ENCODE data around the gene SMAP1. TPM values are rescaled to one million over a fixed set of nuclear protein-coding genes. Genes with fewer than 3 reads are reported as not detected.

The SMAP1 gene
- total RNA-seq = 10 to 100 TPM; 33.2 to 33.7 TPM

DNA sequence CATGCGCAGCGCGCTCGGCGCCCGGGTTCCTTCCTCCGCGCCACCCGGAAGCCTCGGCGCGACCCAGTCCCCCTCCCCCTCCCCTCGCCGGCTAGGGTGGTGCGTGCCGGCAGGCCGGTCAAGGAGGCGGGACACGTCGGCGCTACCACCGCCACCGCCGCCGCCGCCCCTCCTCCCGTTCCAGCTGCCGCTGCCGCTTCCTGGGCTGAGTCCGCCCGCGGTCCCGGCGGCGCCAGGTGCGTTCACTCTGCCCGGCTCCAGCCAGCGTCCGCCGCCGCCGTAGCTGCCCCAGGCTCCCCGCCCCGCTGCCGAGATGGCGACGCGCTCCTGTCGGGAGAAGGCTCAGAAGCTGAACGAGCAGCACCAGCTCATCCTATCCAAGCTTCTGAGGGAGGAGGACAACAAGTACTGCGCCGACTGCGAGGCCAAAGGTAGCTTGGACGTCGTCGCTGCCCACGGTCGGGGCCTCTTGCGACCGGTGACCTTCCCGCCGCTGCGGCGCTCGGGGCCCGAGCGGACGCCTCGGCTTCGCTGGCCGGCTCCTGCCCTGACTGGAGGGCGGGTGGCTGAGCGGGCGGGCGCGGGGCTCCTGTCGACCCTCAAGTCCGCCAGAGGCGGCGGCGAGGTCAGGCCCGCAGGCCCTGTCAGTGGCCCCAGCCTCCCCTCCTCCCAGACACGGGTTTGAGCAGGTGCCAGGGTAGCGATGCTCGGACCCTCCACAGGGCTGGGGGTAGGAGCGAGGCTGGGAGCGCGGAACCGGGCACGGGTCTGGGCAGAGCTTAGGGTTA is at the start of gene SMAP1:
Gene SMAP1 (plus strand): TSS at position 173 of the 788 bp plus-strand sequence. CDS start 141 bp downstream, at position 314.
- H3K27me3 Mint-ChIP-seq = no peaks in the 10 kb centered on the region
- H3K9me3 Mint-ChIP-seq (ENCODE audit: low read depth) = no peaks in the 10 kb centered on the region
- DNase-seq = peak; percentile 95
- CTCF ChIA-PET = interaction anchor here (0.8 to 1.6 kb wide), 10 partner anchors 10 to 253 kb away, joined by 3 to 5 read pairs (median 4); no protein-coding TSS in a partner anchor
- H3K27ac Mint-ChIP-seq = peak within 1 kb of the TSS; percentile 93
- H3K4me1 Mint-ChIP-seq = peaks cover 47% of the 10 kb centered on the region
- peak within 1 kb of the TSS; percentile 91 for H3K4me3 Mint-ChIP-seq
- ATAC-seq = peak; percentile 92
- peaks cover 9% of the 10 kb centered on the region for H3K36me3 Mint-ChIP-seq

DNA sequence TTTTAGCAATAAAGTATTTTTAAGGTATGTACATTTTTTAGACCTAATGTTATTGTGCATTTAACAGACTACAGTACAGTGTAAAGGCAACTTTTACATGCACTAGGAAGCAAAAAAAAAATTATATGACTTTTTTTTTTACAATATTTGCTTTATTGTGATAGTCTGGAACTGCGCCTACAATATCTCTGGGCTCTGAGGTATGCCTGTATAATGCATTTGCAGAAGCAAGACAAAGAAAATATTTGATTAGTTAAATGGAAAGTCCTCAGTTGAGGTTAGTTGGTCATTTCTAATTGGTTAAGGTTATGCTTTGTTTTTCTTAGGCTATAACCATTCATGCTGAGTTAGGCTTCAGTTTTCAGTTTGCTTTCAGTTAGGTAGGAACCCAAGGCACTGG is 46.9 kb upstream of the SMAP1 start:
- no peak for DNase-seq
- no peak overlapping the region for H3K4me3 Mint-ChIP-seq
- no peaks in the 10 kb centered on the region for H3K4me1 Mint-ChIP-seq
- no peak for ATAC-seq
- no peaks in the 10 kb centered on the region for H3K36me3 Mint-ChIP-seq
- H3K9me3 Mint-ChIP-seq (ENCODE audit: low read depth) = no peaks in the 10 kb centered on the region
- no peak overlapping the region for H3K27ac Mint-ChIP-seq
- CTCF ChIA-PET = no interaction called here
- no peaks in the 10 kb centered on the region for H3K27me3 Mint-ChIP-seq

DNA sequence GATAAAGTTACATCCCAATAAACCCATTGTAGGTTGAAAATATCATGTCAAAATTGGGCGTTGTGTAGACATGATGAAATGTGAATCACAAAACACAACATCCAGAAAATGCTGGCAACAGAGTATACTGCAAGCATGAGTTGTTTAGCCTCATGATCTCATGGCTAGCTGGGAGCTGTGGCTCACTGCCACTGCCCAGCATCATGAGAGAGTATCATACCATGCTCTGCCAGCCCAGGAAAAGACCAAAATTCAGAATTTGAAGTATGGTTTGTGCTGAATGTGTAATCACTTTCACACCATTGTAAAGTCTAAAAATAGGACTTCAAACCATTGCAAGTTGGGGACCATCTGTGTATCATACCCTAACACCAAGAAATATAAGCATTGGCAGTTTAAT is 45.2 kb upstream of the SMAP1 start:
- no peaks in the 10 kb centered on the region for H3K9me3 Mint-ChIP-seq (ENCODE audit: low read depth)
- CTCF ChIA-PET = no interaction called here
- no peak overlapping the region for H3K4me3 Mint-ChIP-seq

DNA sequence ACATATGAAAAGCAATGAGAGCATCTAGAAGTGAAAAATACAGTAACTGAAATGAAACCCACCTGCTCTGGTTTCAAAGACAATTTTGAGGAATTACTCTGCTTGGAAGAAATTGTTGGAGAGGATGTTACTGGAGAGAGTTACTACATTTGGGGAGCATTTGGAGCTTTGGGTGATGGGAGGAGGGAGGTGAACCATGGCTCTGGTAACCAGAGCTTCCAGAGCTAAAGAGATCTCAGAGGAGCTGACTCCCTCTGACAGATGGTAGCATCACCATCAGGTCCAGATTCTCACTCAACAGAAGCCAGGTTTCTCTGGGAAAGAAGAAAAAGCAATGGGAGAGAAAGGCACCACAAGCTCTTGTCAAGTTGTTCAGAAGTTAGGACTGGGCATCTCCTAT is 42.2 kb upstream of the SMAP1 start:
- CTCF ChIA-PET = no interaction called here
- Mint-ChIP-seq H3K4me3 (no peak overlapping the region), H3K27ac (no peak overlapping the region)

More for the DNA sequence above, 45.2 kb upstream of the SMAP1 start:
- no peaks in the 10 kb centered on the region for H3K27me3 Mint-ChIP-seq
- H3K36me3 Mint-ChIP-seq = no peaks in the 10 kb centered on the region
- no peak for DNase-seq
- no peak overlapping the region for H3K27ac Mint-ChIP-seq
- ATAC-seq = no peak
- H3K4me1 Mint-ChIP-seq = no peaks in the 10 kb centered on the region

DNA sequence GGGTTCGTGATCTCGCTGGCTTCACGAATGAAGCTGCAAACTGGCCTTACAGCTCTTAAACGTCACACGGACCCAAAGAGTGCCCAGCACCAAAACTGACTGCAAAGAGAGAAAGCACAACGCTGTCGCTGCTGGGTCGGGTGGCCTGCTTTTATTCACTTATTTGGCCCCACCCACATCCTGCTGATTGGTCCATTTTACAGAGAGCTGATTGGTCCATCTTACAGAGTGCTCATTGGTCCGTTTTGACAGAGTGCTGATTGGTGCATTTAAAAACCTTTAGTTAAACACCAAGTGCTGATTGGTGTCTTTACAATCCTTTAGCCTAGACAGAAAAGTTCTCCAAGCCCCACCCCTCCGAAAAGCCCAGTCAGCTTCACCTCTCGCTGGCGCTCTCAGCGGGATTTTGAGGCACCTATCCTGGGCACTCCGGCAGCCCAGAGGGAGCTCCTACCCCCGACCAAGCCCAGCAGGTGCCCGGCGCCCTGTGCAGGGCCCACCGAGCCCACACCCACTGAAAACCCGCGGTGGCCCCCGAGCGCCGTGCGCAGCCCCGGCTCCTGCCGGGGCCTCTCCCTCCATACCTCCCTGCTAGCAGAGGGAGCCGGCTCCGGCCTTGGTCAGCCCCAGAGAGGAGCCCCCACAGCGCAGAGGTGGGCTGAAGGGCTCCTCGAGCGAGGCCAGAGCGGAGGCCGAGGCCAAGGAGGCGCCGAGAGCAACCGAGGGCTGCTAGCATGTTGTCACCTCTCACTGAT is 40.0 kb upstream of the SMAP1 start:
- no peaks in the 10 kb centered on the region for H3K9me3 Mint-ChIP-seq (ENCODE audit: low read depth)
- H3K27me3 Mint-ChIP-seq = peaks cover 3% of the 10 kb centered on the region
- no peak overlapping the region for H3K4me3 Mint-ChIP-seq
- H3K27ac Mint-ChIP-seq = no peak overlapping the region
- DNase-seq (no peak), ATAC-seq (no peak)
- H3K36me3 Mint-ChIP-seq = no peaks in the 10 kb centered on the region
- CTCF ChIA-PET = no interaction called here
- no peaks in the 10 kb centered on the region for H3K4me1 Mint-ChIP-seq

More for the DNA sequence above, 42.2 kb upstream of the SMAP1 start:
- H3K27me3 Mint-ChIP-seq = no peaks in the 10 kb centered on the region
- H3K9me3 Mint-ChIP-seq (ENCODE audit: low read depth) = no peaks in the 10 kb centered on the region
- DNase-seq (no peak), ATAC-seq (no peak)
- H3K4me1 Mint-ChIP-seq = no peaks in the 10 kb centered on the region
- no peaks in the 10 kb centered on the region for H3K36me3 Mint-ChIP-seq

DNA sequence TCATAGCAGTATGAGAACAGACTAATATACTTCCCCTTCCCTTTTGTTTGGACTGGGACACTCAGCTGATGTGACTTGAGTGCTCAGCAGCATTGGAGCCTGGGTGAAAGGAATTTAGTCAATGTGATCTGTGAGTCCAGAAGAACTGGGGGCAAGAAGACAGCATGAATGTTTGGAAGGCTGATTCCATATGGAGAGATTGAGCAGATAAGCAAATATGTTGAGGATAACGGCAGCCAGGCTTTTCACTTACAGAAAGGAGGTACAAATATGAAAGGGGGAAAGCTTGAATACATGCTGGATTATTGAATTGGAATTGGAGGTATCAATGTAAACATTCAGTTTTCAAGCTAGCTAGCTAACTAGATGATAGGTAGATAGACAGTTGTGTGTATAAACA is 37.8 kb upstream of the SMAP1 start:
- CTCF ChIA-PET = no interaction called here
- no peak overlapping the region for H3K27ac Mint-ChIP-seq
- peaks cover 3% of the 10 kb centered on the region for H3K27me3 Mint-ChIP-seq
- DNase-seq = no peak
- H3K9me3 Mint-ChIP-seq (ENCODE audit: low read depth) = no peaks in the 10 kb centered on the region
- no peaks in the 10 kb centered on the region for H3K36me3 Mint-ChIP-seq
- no peak for ATAC-seq
- H3K4me3 Mint-ChIP-seq = no peak overlapping the region
- peaks cover 4% of the 10 kb centered on the region for H3K4me1 Mint-ChIP-seq

DNA sequence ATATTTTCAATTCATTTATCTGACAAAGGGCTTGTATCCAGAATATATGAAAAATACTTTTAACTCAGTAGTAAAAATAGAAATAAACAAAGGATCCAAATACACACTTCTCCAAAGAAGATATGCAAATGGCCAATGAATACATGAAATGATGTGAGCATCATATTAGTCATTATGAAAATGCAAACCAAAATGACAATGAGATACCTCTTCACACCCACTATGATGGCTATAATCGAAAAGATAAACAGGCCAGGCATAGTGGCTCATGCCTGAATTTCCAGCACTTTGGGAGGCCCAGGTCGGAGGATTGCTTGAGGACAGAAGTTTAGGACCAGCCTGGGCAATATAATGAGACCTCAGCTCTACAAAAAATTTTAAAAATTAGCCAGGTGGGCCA is 33.8 kb upstream of the SMAP1 start:
- Mint-ChIP-seq H3K4me1 (peaks cover 4% of the 10 kb centered on the region), H3K27me3 (peaks cover 3% of the 10 kb centered on the region), H3K9me3 (ENCODE audit: low read depth) (no peaks in the 10 kb centered on the region), H3K4me3 (no peak overlapping the region), H3K36me3 (no peaks in the 10 kb centered on the region), H3K27ac (no peak overlapping the region)
- no peak for DNase-seq
- CTCF ChIA-PET = interaction anchor here (0.7 kb wide), 1 partner anchor 131 kb away, joined by 3 read pairs; no protein-coding TSS in a partner anchor
- no peak for ATAC-seq

DNA sequence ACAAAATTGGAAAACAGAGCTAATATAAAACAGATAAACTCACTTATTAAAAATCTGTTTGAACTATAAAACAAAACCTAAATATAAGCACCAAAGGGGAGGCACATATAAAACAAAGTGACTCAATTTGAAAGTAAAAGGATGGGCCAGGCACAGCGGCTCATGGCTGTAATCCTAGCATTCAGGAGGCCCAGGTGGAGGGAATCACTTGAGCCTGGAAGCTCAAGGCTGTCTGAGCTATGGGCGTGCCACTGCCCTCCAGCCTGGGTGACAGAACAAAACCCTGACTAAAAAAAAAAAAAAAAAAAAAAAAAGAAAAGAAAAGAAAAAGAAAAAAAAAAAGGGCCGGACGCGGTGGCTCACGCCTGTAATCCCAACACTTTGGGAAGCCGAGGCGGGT is 31.1 kb upstream of the SMAP1 start:
- Mint-ChIP-seq H3K27ac (no peak overlapping the region), H3K4me1 (peaks cover 6% of the 10 kb centered on the region), H3K9me3 (ENCODE audit: low read depth) (no peaks in the 10 kb centered on the region), H3K4me3 (no peak overlapping the region), H3K36me3 (peaks cover 2% of the 10 kb centered on the region), H3K27me3 (no peaks in the 10 kb centered on the region)
- CTCF ChIA-PET = interaction anchor here (1.3 kb wide), 1 partner anchor 50 kb away, joined by 4 read pairs; no protein-coding TSS in a partner anchor
- no peak for DNase-seq
- no peak for ATAC-seq

DNA sequence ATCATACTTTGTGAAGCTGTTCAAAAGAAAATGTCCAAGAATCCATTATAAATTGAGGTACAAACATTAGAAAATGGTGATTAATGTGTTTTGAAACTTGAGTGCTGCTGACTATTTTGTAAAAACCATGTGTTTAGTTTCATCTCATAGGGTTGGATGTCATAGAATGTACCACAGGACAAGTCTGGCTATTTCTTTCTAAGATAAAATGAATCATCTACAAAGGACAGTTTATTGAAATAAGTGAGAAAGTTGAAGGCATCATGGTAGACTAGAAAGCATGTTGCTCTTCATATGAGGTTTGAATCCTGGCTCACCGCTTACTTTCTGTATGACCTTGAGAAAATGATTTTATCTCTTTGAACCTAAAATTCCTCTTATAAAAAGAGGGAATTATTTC is 29.2 kb upstream of the SMAP1 start:
- H3K4me3 Mint-ChIP-seq = no peak overlapping the region
- H3K27ac Mint-ChIP-seq = no peak overlapping the region
- CTCF ChIA-PET = no interaction called here
- DNase-seq (no peak), ATAC-seq (no peak)
- no peaks in the 10 kb centered on the region for H3K27me3 Mint-ChIP-seq
- peaks cover 4% of the 10 kb centered on the region for H3K4me1 Mint-ChIP-seq
- no peaks in the 10 kb centered on the region for H3K9me3 Mint-ChIP-seq (ENCODE audit: low read depth)
- peaks cover 2% of the 10 kb centered on the region for H3K36me3 Mint-ChIP-seq

DNA sequence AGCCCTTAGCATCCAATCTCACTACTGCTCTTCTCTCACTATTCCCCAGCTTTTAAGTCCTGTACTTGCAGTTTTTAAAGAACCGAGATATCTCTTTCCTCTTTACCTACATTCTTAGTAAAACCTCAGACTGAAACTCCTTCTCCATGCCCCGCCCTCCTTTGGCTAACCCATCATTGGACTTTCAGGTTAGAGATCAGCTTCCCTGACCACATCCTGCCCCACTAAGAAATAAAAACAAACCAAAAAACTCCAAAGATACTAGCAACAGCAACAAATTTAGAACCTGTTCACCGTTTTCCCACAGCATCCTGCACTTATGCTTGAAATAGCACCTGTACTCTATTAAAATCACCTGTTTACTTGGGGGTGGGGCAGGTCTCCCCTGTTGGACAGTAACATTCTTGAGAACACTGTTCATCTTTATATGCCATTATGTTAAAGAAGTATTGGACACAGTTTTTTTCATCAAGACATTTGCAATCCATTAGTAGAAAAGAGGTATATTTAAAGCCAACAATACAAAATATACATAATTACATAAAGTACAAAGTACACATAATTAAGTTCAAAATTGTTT is 16.3 kb upstream of the SMAP1 start:
- Mint-ChIP-seq H3K9me3 (ENCODE audit: low read depth) (no peaks in the 10 kb centered on the region), H3K4me3 (peak overlapping the region; percentile 54), H3K4me1 (peaks cover 28% of the 10 kb centered on the region), H3K27me3 (peaks cover 3% of the 10 kb centered on the region), H3K27ac (peak overlapping the region; percentile 79), H3K36me3 (peaks cover 5% of the 10 kb centered on the region)
- peak; percentile 90 for ATAC-seq
- CTCF ChIA-PET = interaction anchor here (1.2 to 2.2 kb wide), 3 partner anchors 16 to 66 kb away, joined by 3 to 6 read pairs (median 3); partner anchors contain the start of gene SMAP1
- DNase-seq = peak; percentile 93

DNA sequence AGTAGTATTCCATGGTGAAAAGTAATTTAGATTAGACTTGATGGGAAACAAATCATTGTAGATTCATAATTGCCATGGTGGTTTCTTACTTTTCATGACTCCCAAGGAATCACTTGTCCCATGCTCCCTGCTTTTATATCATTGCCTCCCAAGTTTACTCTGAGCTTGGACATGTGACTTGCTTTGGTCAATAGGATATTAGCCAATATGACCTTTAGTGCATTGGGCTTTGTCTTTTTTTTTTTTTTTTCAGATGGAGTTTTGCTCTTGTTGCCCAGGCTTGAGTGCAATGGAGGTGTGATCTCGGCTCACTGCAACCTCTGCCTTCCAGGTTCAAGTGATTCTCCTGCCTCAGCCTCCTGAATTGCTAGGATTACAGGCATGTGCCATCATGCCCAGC is 15.5 kb upstream of the SMAP1 start:
- CTCF ChIA-PET = interaction anchor here (2.1 to 2.2 kb wide), 2 partner anchors 11 to 20 kb away, joined by 6 read pairs; no protein-coding TSS in a partner anchor
- H3K9me3 Mint-ChIP-seq (ENCODE audit: low read depth) = no peaks in the 10 kb centered on the region
- no peak for DNase-seq
- H3K36me3 Mint-ChIP-seq = peaks cover 4% of the 10 kb centered on the region
- peaks cover 3% of the 10 kb centered on the region for H3K27me3 Mint-ChIP-seq
- H3K27ac Mint-ChIP-seq = no peak overlapping the region
- no peak overlapping the region for H3K4me3 Mint-ChIP-seq
- H3K4me1 Mint-ChIP-seq = peaks cover 28% of the 10 kb centered on the region
- no peak for ATAC-seq

DNA sequence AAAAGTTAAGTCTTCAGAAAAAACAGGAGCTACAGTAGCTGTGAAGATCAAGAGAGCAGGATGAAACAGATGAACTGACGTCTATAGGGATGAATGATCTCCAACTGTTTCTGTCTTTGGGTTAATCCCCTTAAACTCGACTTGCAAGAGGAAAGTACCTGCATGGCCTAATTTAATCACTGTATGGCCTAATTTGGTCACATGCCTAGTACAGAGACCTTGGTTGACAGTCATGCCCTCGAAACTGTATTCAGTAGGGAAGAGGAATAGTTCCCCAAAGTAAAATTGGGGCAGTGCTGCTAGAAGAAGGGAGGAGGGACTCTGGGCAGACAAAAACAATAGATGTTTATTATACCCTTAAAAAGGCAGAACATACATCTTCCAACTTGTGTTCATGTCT is 10.0 kb upstream of the SMAP1 start:
- Mint-ChIP-seq H3K36me3 (peaks cover 2% of the 10 kb centered on the region), H3K4me3 (no peak overlapping the region), H3K27me3 (peaks cover 12% of the 10 kb centered on the region), H3K9me3 (ENCODE audit: low read depth) (no peaks in the 10 kb centered on the region), H3K27ac (no peak overlapping the region), H3K4me1 (peaks cover under 1% of the 10 kb centered on the region)
- CTCF ChIA-PET = interaction anchor here (1.5 kb wide), 1 partner anchor 10 kb away, joined by 5 read pairs; the partner anchor contains the start of gene SMAP1
- ATAC-seq (no peak), DNase-seq (no peak)

DNA sequence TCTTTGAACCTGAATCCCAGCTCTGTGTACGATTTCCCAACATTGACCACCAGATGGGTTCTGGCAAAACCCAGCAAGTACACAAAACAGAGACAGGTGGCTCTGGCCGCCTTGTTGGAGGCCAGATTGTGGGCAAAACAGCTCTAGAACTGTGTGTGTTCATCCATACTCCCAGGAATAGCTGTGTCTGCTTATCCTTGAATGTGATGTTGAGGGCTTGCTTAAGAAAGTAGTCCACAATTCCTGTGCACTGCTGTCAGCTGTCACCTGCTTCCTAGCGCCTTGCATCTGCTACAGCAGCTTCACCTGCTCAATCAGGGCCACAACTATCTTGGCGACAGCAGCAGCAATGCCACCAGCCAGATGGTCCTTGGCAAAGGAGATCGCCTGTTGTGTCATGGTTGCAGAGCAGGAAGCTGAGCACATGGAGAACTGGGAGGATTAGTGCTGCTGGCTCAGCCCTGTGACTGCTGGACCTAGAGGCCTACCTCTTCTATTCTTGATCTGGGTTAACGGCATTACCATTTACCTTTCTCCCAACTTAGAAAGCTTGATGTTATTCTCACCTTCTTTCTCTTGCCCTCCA is 3.7 kb upstream of the SMAP1 start:
- Mint-ChIP-seq H3K27me3 (peaks cover 12% of the 10 kb centered on the region), H3K36me3 (peaks cover 1% of the 10 kb centered on the region), H3K4me3 (no peak overlapping the region), H3K27ac (no peak overlapping the region), H3K4me1 (peaks cover 15% of the 10 kb centered on the region), H3K9me3 (ENCODE audit: low read depth) (no peaks in the 10 kb centered on the region)
- DNase-seq (no peak), ATAC-seq (no peak)
- CTCF ChIA-PET = interaction anchor here (1.4 kb wide), 2 partner anchors 8 to 11 kb away, joined by 4 to 6 read pairs; no protein-coding TSS in a partner anchor
